ENCODE data around the gene MS4A2. TPM values are rescaled to one million over a fixed set of nuclear protein-coding genes. Genes with fewer than 3 reads are reported as not detected.

Gene MS4A2
- total and polyA plus RNA-seq, 2 of the 8 experiments (the other 6 are each of a cell fraction or from before 2014, with no cell fraction given) = not detected

DNA sequence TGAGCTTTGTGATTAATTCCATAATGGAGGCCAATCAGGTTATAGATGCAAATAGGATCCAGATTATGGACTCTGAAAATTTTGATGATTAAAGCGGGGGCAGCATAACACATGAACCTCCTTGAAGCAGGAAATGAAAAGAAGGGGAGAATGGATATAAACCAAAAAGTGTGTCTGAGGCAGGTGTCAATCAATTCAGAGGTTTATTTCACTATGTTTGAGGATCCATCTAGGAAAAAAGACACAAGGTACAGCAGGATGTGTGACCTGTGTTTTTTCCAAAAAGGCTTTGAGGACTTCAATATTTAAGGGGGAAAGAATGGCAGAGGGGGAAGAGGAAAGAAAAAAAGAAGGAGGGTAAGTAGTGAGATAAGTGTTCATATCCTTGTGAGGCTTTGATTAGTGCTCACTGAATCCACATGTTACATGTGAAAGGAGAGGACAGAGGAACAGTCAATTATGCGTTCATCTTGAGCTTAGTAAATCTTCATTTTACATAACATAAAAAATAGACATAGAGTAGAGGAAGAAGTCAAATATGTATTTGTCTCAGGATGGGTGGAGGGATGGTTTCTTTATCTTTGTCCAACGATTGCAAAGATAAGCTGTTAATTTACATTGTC is 34.1 kb downstream of the MS4A2 start:
- H4K20me1 ChIP-seq (replicated peaks in 1 of 2; ENCODE audit: control insufficient read depth in 1 of 2, insufficient read depth in 2 of 2, low read length in 2 of 2) = no peaks in the 10 kb centered on the region
- no peak overlapping the region for H2BK15ac ChIP-seq (ENCODE audit: low read length)
- peaks cover 3 to 14% (median 8%) of the 10 kb centered on the region in 4 experiments; a peak in 4 of 7 replicates for H3K4me1 ChIP-seq (replicated peaks in 1 of 4; ENCODE audit: control insufficient read depth in 3 of 4, insufficient read depth in 4 of 4, low read length in 3 of 4)
- H3K56ac ChIP-seq (replicated peaks; ENCODE audit: insufficient read length, low read depth, low read length) = no peak overlapping the region
- H3K18ac ChIP-seq (ENCODE audit: extremely low read depth, low read length) = no peak overlapping the region
- H3K14ac ChIP-seq (ENCODE audit: insufficient read length) = no peak overlapping the region
- H2BK12ac ChIP-seq (ENCODE audit: low read depth, low read length) = no peak overlapping the region
- no peak overlapping the region for H3K27ac ChIP-seq (ENCODE audit: low read depth, low read length)
- CTCF ChIA-PET (ENCODE audit: partially characterized antibody) = interaction anchor here (0.7 kb wide), 1 partner anchor 57 kb away, joined by 3 read pairs; no protein-coding TSS in a partner anchor
- no peak overlapping the region for H4K5ac ChIP-seq (ENCODE audit: insufficient read length, low read depth, low read length)
- no peaks in the 10 kb centered on the region for H3K79me1 ChIP-seq (ENCODE audit: low read depth, low read length)
- H4K8ac ChIP-seq (ENCODE audit: extremely low read depth, insufficient read depth, low read length) = no peak overlapping the region
- no peak overlapping the region for H2BK5ac ChIP-seq (ENCODE audit: low read depth, low read length)
- H3K79me2 ChIP-seq (ENCODE audit: control insufficient read depth in 1 of 2, insufficient read depth in 2 of 2, low read length in 2 of 2) = no peaks in the 10 kb centered on the region
- no peak for DNase-seq (ENCODE audit: low read depth in 1 of 2, low spot score in 2 of 2)
- H3K9ac ChIP-seq (replicated peaks in 1 of 4; ENCODE audit: extremely low read depth in 1 of 4, low read depth in 3 of 4, low read length in 3 of 4) = no peak overlapping the region
- no peaks in the 10 kb centered on the region for H3K27me3 ChIP-seq (replicated peaks in 1 of 4; ENCODE audit: control insufficient read depth in 3 of 4, extremely low read depth in 1 of 4, insufficient read depth in 3 of 4, low read length in 3 of 4)
- H3K4me3 ChIP-seq (ENCODE audit: extremely low read depth in 1 of 4, insufficient read depth in 2 of 4, low read depth in 3 of 4, low read length in 4 of 4) = no peak overlapping the region
- no peak overlapping the region for H3K4me2 ChIP-seq (ENCODE audit: insufficient read depth in 1 of 2, low read depth in 2 of 2, low read length in 2 of 2)
- H2AK5ac ChIP-seq (ENCODE audit: low read depth, low read length) = no peak overlapping the region
- no peak overlapping the region for H4K91ac ChIP-seq (replicated peaks; ENCODE audit: insufficient read length, low read length)
- no peak overlapping the region for H2AFZ ChIP-seq (ENCODE audit: low read length)
- no peaks in the 10 kb centered on the region for H3K23me2 ChIP-seq (ENCODE audit: low read depth, low read length)
- 85% methylated on average over 3 of the region's 3 CpGs; no CpG with 5 or more reads in 1 of the 2 experiments for WGBS, 2 experiments (ENCODE audit: extremely low coverage in 1 of 2, insufficient coverage in 1 of 2, insufficient read length in 1 of 2, insufficient replicate concordance in 2 of 2, low coverage in 1 of 2, low lambda C conversion rate in 2 of 2, missing lambda C conversion rate in 1 of 2)
- H3K36me3 ChIP-seq (ENCODE audit: control insufficient read depth in 2 of 4, insufficient read depth in 4 of 4, low read length in 3 of 4) = no peaks in the 10 kb centered on the region
- POLR2A ChIA-PET (ENCODE audit: partially characterized antibody) = no interaction called here
- H2BK20ac ChIP-seq (ENCODE audit: low read length) = no peak overlapping the region
- no peaks in the 10 kb centered on the region for H3K9me3 ChIP-seq (ENCODE audit: insufficient read depth in 2 of 2, low read depth in 1 of 2, low read length in 1 of 2)
- H3K23ac ChIP-seq (ENCODE audit: insufficient read length) = no peak overlapping the region
- no peak overlapping the region for H3K4ac ChIP-seq (replicated peaks; ENCODE audit: insufficient read length, low read depth, low read length)
- H2BK120ac ChIP-seq (replicated peaks; ENCODE audit: low read depth, low read length) = no peak overlapping the region
- FAIRE-seq = no peak
- TF ChIP-seq EGR1 (IDR thresholded peaks at IDR 0.05; ENCODE audit: borderline replicate concordance, low read depth, low read length) (no peak), JUN (IDR thresholded peaks at IDR 0.05; ENCODE audit: low read depth, low read length) (no peak)

All from H1 (cell line).